ENCODE measurements around the gene FIBCD1.
"Not testable (repeated sequence)": the region's sequence is repeated elsewhere in the genome, so short reads cannot be mapped to it uniquely, and the experiment has no call there.

Gene FIBCD1

GRCh38 chr9:130921300-130921988, 17.6 kb downstream of the FIBCD1 start:
- no peak for DNase-seq

- no peak for DNase-seq
Observed at GRCh38 chr9:130920762-130921299, 18.2 kb downstream of the FIBCD1 start.

GRCh38 chr9:130920233-130920632, 18.8 kb downstream of the FIBCD1 start:
- no peak for DNase-seq

GRCh38 chr9:130919559-130920145, 19.4 kb downstream of the FIBCD1 start:
- DNase-seq = no peak

- DNase-seq = no peak
Observed at GRCh38 chr9:130918826-130919558, 20.1 kb downstream of the FIBCD1 start.

GRCh38 chr9:130918101-130918825, 20.8 kb downstream of the FIBCD1 start:
- no peak for DNase-seq

GRCh38 chr9:130917168-130917960, 21.7 kb downstream of the FIBCD1 start:
- DNase-seq = no peak

GRCh38 chr9:130915096-130915447, 24.0 kb downstream of the FIBCD1 start:
- DNase-seq = no peak

GRCh38 chr9:130914417-130915095, 24.5 kb downstream of the FIBCD1 start:
- no peak for DNase-seq

GRCh38 chr9:130913599-130914416, 25.2 kb downstream of the FIBCD1 start:
- no peak for DNase-seq

- peak; percentile 46 for DNase-seq
Observed at GRCh38 chr9:130912932-130913598, 26.0 kb downstream of the FIBCD1 start.

- DNase-seq = no peak
Observed at GRCh38 chr9:130911254-130912049, 27.6 kb downstream of the FIBCD1 start.

GRCh38 chr9:130910670-130911069, 28.4 kb downstream of the FIBCD1 start:
- DNase-seq = not testable (repeated sequence)

- DNase-seq = not testable (repeated sequence)
Observed at GRCh38 chr9:130910041-130910440, 29.0 kb downstream of the FIBCD1 start.

GRCh38 chr9:130908878-130909355, 30.1 kb downstream of the FIBCD1 start:
- no peak for DNase-seq

GRCh38 chr9:130908146-130908877, 30.7 kb downstream of the FIBCD1 start:
- no peak for DNase-seq

GRCh38 chr9:130906735-130907416, 32.2 kb downstream of the FIBCD1 start:
- DNase-seq = no peak
